Esophagus muscularis mucosa (tissue), 3 donors: ENCODE data around the gene CCDC40.

ENCODE experiments used
- CTCF ChIP-seq, 3 experiments: fragments of 200-600 bp in 2 of 3; fragments of 450-650 bp in 1 of 3; sonication (generic) in 2 of 3; IDR thresholded peaks; one replicate each; pipeline ENCODE4 v1.5.1; 2017 to 2019; ENCODE audit warnings: antibody characterized with exemption in 3 of 3, mild to moderate bottlenecking in 2 of 3, moderate library complexity in 1 of 3
- POLR2A ChIP-seq: fragments of 450-650 bp; IDR thresholded peaks from one replicate; pipeline ENCODE4 v1.6.1; 2017; ENCODE audit warnings: antibody characterized with exemption, moderate library complexity, mild to moderate bottlenecking, low read depth
- POLR2AphosphoS5 ChIP-seq, 2 donors: sonication (generic); formaldehyde crosslinking; IDR thresholded peaks; one replicate each; pipeline ENCODE4 v1.6.1; 2017; ENCODE audit warnings: antibody characterized with exemption in 2 of 2

- TF ChIP-seq CTCF (IDR thresholded peaks at IDR 0.05) = no peak
- no peak for TF ChIP-seq POLR2A
- TF ChIP-seq POLR2AphosphoS5 (IDR thresholded peaks at IDR 0.05) = no peak
Measured at GRCh38 chr17:80116276-80116920, 80.0 kb downstream of the CCDC40 start.
